ENCODE results near the gene ZNF565.

ZNF565 gene

GRCh38 chr19:36150586-36150985 lies 63.9 kb downstream of the ZNF565 start:
- no peaks in the 10 kb centered on the region for H3K9me3 ChIP-seq (ENCODE audit: severe bottlenecking)
- H3K4me3 ChIP-seq (ENCODE audit: low read depth, low read length), result no peak overlapping the region
- peaks cover 44% of the 10 kb centered on the region for H3K36me3 ChIP-seq
- no peak overlapping the region for H3K27ac ChIP-seq
- TF ChIP-seq CTCF (IDR thresholded peaks at IDR 0.05; ENCODE audit: low read depth, low read length), result no peak
- DNase-seq, result no peak
- H3K27me3 ChIP-seq (ENCODE audit: insufficient read depth, low read depth, severe bottlenecking), result no peaks in the 10 kb centered on the region

DNA sequence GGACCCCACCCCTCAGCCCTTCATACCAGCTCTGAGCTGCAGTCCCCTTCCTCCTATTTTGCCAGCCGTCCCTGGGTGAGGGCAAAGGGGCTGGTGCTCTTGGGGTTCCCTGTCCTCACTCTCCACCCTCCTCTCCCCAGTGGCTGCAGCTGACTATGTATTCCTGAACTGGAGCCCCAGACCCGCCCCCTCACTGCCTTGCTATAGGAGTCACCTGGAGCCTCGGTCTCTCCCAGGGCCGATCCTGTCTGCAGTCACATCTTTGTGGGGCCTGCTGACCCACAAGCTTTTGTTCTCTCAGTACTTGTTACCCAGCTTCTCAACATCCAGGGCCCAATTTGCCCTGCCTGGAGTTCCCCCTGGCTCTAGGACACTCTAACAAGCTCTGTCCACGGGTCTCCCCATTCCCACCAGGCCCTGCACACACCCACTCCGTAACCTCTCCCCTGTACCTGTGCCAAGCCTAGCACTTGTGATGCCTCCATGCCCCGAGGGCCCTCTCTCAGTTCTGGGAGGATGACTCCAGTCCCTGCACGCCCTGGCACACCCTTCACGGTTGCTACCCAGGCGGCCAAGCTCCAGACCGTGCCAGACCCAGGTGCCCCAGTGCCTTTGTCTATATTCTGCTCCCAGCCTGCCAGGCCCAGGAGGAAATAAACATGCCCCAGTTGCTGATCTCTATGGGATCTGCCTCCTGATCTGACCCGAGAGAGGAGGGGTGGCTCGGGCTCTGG lies 64.6 kb downstream of the ZNF565 start:
- Histone ChIP-seq H3K36me3 (peaks cover 49% of the 10 kb centered on the region), H3K9me3 (ENCODE audit: severe bottlenecking) (no peaks in the 10 kb centered on the region), H3K4me3 (ENCODE audit: low read depth, low read length) (no peak overlapping the region), H3K27ac (no peak overlapping the region), H3K27me3 (ENCODE audit: insufficient read depth, low read depth, severe bottlenecking) (no peaks in the 10 kb centered on the region)
- TF ChIP-seq CTCF (IDR thresholded peaks at IDR 0.05; ENCODE audit: low read depth, low read length), result no peak
- DNase-seq, result no peak

GRCh38 chr19:36144624-36145023 lies 69.8 kb downstream of the ZNF565 start:
- DNase-seq, result no peak
- Histone ChIP-seq H3K36me3 (peaks cover 55% of the 10 kb centered on the region), H3K9me3 (ENCODE audit: severe bottlenecking) (no peaks in the 10 kb centered on the region), H3K27ac (no peak overlapping the region), H3K27me3 (ENCODE audit: insufficient read depth, low read depth, severe bottlenecking) (no peaks in the 10 kb centered on the region), H3K4me3 (ENCODE audit: low read depth, low read length) (no peak overlapping the region)
- no peak for TF ChIP-seq CTCF (IDR thresholded peaks at IDR 0.05; ENCODE audit: low read depth, low read length)

DNA sequence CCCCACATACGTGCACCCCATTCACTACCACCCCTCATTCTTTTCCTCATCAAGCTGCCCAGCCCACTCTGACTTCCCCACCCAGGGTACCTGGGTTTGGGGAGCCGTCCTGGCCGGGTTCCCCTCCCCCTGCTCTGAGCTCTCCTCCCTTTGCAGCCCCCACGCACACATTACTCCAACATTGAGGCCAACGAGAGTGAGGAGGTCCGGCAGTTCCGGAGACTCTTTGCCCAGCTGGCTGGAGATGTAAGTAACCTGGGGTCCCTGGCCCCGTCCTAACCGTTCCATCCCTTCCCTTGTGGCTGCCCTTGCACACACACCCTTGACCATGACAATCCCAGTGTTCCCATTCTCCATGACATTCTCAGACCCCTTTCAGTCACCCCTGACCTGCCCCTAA lies 72.0 kb downstream of the ZNF565 start:
- TF ChIP-seq CTCF (IDR thresholded peaks at IDR 0.05; ENCODE audit: low read depth, low read length), result no peak
- no peak overlapping the region for H3K27ac ChIP-seq
- H3K4me3 ChIP-seq (ENCODE audit: low read depth, low read length), result no peak overlapping the region
- H3K9me3 ChIP-seq (ENCODE audit: severe bottlenecking), result no peaks in the 10 kb centered on the region
- DNase-seq, result no peak
- H3K27me3 ChIP-seq (ENCODE audit: insufficient read depth, low read depth, severe bottlenecking), result no peaks in the 10 kb centered on the region
- peaks cover 44% of the 10 kb centered on the region for H3K36me3 ChIP-seq

- H3K4me3 ChIP-seq (ENCODE audit: low read depth, low read length), result no peak overlapping the region
- no peak for TF ChIP-seq CTCF (IDR thresholded peaks at IDR 0.05; ENCODE audit: low read depth, low read length)
- peaks cover 39% of the 10 kb centered on the region for H3K36me3 ChIP-seq
- H3K9me3 ChIP-seq (ENCODE audit: severe bottlenecking), result no peaks in the 10 kb centered on the region
- H3K27ac ChIP-seq, result no peak overlapping the region
- no peak for DNase-seq
- H3K27me3 ChIP-seq (ENCODE audit: insufficient read depth, low read depth, severe bottlenecking), result no peaks in the 10 kb centered on the region
Observed at GRCh38 chr19:36142046-36142445, 72.4 kb downstream of the ZNF565 start.

All from WERI-Rb-1 (cell line).